Measurements from ENCODE around the gene APEX2. TPM values are rescaled to one million over a fixed set of nuclear protein-coding genes. Genes with fewer than 3 reads are reported as not detected.
"Not testable (repeated sequence)": the region's sequence is repeated elsewhere in the genome, so short reads cannot be mapped to it uniquely, and the experiment has no call there.

The APEX2 gene
- total and polyA plus RNA-seq, 12 donors, result 3.7 to 12.5 (median 9.6) TPM

DNA sequence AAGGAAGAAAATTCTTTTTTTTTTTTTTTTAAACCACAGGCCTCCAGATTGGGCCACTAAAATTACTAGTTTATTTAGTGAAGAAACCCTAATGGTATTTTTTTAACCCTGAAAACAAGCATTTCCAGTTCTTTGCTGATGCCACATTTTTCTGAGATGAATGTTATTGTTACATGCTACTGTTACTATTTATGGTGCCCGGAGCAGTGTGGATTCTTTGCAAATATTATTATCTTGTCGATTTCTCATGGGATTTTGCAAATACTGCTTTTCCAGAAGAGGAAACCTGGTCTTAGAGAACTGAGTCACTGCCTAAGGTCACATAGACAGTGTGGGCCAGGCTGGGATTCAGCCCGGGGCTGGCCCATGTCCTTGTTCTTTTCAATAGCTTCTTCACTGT lies 39.3 kb downstream of the APEX2 start:
- Histone ChIP-seq H3K9me3 (peaks cover 0 to 3% (median 0%) of the 10 kb centered on the region in 11 donors), H3K27me3 (peaks cover 0 to 4% (median 0%) of the 10 kb centered on the region in 7 donors), H3K4me3 (no peak overlapping the region), H3K36me3 (no peaks in the 10 kb centered on the region), H3K4me1 (no peaks in the 10 kb centered on the region), H3K27ac (no peak overlapping the region)
- intact Hi-C loops (cut with DNase I), result no loop called here
- DNase-seq (no peak), ATAC-seq (no peak)
- 70 to 74% methylated on average over 3 of the region's 3 CpGs for WGBS, 2 donors
- TF ChIP-seq, protein P1, sequence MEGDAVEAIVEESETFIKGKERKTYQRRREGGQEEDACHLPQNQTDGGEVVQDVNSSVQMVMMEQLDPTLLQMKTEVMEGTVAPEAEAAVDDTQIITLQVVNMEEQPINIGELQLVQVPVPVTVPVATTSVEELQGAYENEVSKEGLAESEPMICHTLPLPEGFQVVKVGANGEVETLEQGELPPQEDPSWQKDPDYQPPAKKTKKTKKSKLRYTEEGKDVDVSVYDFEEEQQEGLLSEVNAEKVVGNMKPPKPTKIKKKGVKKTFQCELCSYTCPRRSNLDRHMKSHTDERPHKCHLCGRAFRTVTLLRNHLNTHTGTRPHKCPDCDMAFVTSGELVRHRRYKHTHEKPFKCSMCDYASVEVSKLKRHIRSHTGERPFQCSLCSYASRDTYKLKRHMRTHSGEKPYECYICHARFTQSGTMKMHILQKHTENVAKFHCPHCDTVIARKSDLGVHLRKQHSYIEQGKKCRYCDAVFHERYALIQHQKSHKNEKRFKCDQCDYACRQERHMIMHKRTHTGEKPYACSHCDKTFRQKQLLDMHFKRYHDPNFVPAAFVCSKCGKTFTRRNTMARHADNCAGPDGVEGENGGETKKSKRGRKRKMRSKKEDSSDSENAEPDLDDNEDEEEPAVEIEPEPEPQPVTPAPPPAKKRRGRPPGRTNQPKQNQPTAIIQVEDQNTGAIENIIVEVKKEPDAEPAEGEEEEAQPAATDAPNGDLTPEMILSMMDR (IDR thresholded peaks at IDR 0.05), result no peak

DNA sequence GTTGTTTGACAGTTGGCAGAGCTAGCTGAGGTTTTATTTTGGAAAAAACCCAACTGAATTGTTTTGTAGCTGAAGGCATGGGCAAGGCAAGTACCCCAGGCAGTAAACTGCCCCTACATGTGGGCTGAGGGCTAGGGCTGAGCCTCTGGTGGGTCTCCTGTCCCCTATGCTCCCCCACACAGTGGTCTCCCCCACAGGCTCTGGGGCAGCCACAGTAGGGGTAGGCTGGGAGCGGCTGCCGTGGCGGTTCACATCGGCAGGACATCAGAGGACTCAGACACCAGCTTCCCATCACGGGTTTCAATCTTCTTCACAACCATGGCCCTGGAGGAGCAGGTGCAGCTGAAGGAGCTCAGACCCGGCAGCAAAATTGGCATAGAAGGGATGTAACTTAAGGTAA lies 41.4 kb downstream of the APEX2 start:
- no peak overlapping the region for H3K27ac ChIP-seq
- no peaks in the 10 kb centered on the region for H3K4me1 ChIP-seq
- DNase-seq, result no peak
- intact Hi-C loops (cut with DNase I), result loop anchor here in 1 of 10 donors (10.0 kb wide), 1 partner anchor 347 kb away; no protein-coding TSS in a partner anchor
- peaks cover 0 to 3% (median 0%) of the 10 kb centered on the region in 11 donors for H3K9me3 ChIP-seq
- TF ChIP-seq, protein P1 (IDR thresholded peaks at IDR 0.05), result no peak
- peaks cover 0 to 4% (median 0%) of the 10 kb centered on the region in 7 donors for H3K27me3 ChIP-seq
- ATAC-seq, result no peak
- 97 to 98% methylated on average over 6 of the region's 6 CpGs for WGBS, 2 donors
- no peak overlapping the region for H3K4me3 ChIP-seq
- no peaks in the 10 kb centered on the region for H3K36me3 ChIP-seq

DNA sequence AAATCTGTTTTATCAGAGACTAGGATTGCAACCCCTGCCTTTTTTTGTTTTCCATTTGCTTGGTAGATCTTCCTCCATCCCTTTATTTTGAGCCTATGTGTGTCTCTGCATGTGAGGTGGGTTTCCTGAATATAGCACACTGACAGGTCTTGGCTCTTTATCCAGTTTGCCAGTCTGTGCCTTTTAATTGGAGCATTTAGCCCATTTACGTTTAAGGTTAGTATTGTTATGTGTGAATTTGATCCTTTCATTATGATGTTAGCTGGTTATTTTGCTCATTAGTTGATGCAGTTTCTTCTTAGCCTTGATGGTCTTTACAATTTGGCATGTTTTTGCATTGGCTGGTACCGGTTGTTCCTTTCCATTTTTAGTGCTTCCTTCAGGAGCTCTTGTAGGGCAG lies 50.4 kb downstream of the APEX2 start:
- H3K4me1 ChIP-seq, DNase-seq, H3K27me3 ChIP-seq, ATAC-seq, H3K4me3 ChIP-seq, H3K27ac ChIP-seq, H3K36me3 ChIP-seq: not testable (repeated sequence)
- WGBS, 2 donors, result 83 to 93% methylated on average over 2 of the region's 2 CpGs
- intact Hi-C loops (cut with DNase I), result loop anchor here in 1 of 10 donors (10.0 kb wide), 1 partner anchor 156 kb away; no protein-coding TSS in a partner anchor
- H3K9me3 ChIP-seq, result peaks cover 0 to 15% (median 0%) of the 10 kb centered on the region in 11 donors

DNA sequence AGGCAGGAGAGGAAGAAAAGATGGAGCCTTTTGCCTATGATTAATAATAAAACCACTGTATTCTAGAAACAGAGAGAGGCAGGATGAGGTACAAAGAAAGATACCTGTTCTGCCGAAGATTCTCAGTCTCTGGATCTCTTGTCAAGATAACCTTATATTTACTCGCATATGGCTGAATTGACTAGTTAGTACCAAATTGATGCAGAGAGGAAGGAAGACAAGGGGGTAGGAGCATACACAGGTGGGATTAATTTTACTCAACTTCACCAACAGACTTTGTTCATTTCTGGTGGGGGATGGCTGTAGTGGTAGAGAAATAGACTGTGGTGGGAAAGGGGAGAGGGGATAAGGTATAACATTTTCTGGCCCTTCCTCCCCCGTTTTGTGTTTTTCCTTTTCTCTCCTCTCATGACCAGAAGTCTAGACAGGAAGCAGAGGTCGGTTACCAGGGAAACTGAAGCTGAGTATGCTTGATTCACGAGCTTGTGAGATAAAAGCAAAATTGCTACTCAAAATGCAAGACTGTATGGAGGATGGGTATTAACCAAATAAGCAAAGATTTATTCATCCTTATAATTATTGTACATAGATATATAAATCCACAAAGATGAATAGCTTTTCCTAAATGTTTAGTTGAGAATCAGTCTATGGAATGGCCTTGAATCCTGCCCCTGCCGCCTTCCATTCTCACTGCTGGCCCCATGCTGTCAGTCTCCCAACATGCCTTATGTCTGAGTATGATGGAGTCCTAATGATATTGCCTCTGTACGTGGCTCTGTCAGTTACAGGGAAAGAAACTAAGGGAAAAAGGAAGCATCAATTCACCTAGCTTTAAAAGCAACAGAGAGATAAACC lies 56.9 kb downstream of the APEX2 start:
- TF ChIP-seq, protein P1 (IDR thresholded peaks at IDR 0.05), result no peak
- DNase-seq (no peak), ATAC-seq (no peak)
- H3K9me3 ChIP-seq, result peaks cover 0 to 11% (median 0%) of the 10 kb centered on the region in 11 donors
- peak overlapping the region in 5 of 10 donors; percentile 21 to 33 (median 31) for H3K4me3 ChIP-seq
- 19 to 27% methylated on average over 7 of the region's 7 CpGs for WGBS, 2 donors
- H3K4me1 ChIP-seq, result peaks cover 0 to 5% (median 0%) of the 10 kb centered on the region in 9 donors
- no peaks in the 10 kb centered on the region for H3K36me3 ChIP-seq
- H3K27ac ChIP-seq, result no peak overlapping the region
- intact Hi-C loops (cut with DNase I), result loop anchor here in 9 of 10 donors (5.0 to 10.0 kb wide), 4 partner anchors 162 to 1740 kb away; no protein-coding TSS in a partner anchor
- peaks cover 0 to 45% (median 0%) of the 10 kb centered on the region in 7 donors for H3K27me3 ChIP-seq
